SH-SY5Y (cell line): ENCODE measurements around the gene EXOC3.

Experiments used
- GATA2 ChIP-seq: IDR thresholded peaks from 2 replicates; pipeline ENCODE4 v1.6.1; 2011; ENCODE audit warnings: mild to moderate bottlenecking, low read depth, low read length
- GATA3 ChIP-seq: IDR thresholded peaks from 2 replicates; pipeline ENCODE4 v1.6.1; 2011; ENCODE audit warnings: low read depth, mild to moderate bottlenecking, low read length, moderate library complexity

GRCh38 chr5:442335-443238, at the start of gene EXOC3:
- TF ChIP-seq GATA2 (no peak), GATA3 (no peak)
